GM18870 (cell line): ENCODE measurements around the gene KCNJ11.

ENCODE experiments used
- ATAC-seq: cut with Tn5 transposase; IDR thresholded peaks from one replicate; pipeline ENCODE4 v1.9.1; 2021; ENCODE audit warnings: moderate library complexity; ENCODE audit not compliant: unreplicated experiment

KCNJ11 gene

DNA sequence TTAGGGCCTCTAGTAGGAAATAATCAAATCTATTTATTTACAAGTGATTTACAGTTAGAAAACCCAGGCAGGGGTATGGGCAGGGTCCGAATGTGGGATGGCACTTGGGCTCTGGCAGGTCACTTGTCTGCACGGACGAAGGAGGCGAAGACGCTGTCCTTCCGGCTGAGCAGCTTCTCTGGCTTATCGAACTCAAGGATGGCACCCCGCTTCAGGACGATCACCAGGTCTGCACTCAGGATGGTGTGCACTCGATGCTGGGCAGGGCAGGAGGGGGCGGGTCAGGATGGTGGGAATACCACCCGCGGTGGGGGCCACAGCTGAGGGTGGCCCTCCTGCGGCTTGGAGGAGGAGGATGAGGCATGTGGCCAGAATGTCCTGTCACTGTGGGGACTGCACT is 4.4 kb upstream of the KCNJ11 start:
- no peak for ATAC-seq

DNA sequence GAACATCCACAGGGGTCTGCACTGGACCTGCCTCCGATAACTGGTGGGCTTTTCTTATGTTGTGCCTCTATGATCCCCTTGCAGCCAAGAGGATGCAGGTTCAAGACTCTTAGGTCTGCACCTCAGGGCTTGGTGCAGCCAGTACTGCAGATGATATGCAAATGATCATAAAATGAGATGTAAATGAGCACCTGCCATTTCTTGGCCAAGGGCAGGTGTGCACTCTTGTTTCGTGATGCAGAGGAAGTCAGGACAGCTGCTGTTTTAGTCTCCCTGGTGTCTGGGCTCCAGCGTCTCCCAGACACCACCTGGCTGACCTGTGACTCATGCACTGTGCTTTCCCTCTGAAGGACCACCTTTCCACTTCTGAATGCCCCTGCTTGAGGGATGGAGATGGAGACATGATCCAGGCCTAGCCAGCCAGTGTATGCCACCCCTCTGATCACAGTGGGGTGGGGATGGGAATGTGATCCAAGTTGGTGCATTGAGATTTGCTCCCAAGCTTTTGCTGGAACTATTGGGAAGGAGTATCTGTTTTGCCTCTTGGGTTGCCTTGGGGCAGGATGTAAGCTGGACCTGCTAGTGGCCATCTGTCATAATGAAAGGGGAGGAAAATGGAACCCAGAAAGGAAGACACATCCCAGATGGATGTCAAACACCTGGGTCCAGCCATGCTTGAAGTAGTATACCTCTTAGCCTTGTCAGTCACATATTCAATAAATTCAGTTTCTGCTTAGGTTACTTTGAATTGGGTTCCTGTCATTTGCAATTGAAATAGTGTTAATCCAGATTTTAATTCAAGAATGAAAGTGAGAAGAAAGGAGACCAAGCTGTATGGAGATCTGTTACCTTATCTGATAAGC is 3.3 kb upstream of the KCNJ11 start:
- no peak for ATAC-seq

DNA sequence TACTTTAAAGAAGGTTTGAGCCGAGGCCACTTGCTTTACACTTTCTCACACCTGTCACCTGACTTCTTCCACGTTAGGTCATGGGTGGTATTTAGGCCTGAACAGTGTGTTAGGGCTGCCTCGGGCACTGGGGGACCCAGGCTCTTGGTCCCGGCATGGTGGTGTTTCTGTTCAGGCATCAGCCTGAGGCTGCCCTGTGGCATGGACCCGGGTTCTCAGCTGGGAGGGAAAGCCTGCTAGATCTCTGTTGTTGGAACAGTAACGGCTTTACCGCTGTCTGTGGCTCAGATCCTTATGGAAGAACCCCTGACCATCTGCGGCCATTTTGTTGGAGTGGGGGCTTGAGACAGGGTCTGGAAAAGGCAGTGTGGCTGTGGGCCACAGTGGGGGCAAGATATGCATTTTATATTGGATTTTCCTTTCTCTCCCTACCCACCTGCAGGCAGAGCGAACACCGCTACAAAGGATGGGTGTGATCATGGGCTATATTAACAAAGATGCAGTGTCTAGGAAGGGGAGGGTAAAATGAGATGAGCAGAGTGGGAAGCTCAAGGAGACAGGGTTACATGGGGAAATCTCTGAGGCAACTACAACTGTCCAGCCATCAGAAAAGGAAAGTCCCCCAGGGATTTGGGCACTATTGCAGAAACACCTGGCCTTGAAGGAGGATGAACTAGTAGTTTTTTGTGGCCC is 1.6 kb upstream of the KCNJ11 start:
- no peak for ATAC-seq

DNA sequence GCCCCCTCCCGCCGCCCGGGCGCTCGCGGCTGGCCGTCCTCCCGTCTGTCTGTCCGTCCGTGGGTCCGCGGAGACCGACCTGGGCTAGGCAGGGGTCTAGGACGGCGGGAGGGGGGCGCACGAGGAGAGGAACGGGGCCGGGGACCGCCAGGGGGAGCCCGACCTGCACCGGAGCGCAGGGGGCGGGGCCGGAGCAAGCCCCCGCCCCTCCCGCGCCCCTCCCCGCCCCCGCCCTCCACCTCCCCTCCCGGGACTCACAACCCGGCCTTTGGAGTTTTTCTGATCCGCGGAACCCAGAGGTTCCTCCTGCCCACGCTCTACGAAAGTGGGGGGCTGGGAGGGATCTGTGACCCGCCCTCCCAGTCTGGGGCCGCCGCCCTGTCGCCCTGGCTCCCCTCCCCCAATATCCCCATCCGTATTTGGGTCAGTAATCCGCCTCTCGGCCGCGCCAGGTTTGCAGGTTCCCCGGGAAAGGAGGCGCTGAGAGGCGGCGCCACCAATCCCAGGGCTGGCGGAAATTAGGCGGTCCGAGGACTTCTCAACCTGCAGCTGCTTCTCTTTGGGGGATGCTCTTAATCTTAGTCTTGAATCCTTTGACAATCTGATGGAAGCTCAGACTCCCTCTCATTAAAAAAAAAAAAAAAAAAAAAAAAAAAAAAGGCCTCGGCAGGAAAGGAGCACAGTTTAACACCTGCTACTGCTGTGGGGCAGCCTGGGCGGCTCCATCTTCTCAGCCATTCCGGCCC is 925 bp upstream of the KCNJ11 start:
- ATAC-seq = no peak

DNA sequence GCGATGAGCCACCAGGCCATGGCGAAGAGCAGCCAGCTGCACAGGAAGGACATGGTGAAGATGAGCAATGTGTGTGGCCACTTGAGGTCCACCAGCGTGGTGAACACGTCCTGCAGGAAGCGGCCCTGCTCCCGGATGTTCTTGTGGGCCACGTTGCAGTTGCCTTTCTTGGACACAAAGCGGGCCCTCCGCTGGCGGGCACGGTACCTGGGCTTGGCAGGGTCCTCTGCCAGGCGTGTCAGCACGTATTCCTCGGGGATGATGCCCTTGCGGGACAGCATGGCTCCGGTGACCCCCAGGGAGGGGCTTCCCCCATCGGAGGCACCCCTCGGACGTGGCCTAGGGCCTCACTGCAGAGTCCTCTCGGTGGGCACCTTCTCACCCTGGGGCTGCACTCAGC is 648 bp downstream of the KCNJ11 start:
- no peak for ATAC-seq

GRCh38 chr11:17387254-17387653 is 1.2 kb downstream of the KCNJ11 start:
- no peak for ATAC-seq

DNA sequence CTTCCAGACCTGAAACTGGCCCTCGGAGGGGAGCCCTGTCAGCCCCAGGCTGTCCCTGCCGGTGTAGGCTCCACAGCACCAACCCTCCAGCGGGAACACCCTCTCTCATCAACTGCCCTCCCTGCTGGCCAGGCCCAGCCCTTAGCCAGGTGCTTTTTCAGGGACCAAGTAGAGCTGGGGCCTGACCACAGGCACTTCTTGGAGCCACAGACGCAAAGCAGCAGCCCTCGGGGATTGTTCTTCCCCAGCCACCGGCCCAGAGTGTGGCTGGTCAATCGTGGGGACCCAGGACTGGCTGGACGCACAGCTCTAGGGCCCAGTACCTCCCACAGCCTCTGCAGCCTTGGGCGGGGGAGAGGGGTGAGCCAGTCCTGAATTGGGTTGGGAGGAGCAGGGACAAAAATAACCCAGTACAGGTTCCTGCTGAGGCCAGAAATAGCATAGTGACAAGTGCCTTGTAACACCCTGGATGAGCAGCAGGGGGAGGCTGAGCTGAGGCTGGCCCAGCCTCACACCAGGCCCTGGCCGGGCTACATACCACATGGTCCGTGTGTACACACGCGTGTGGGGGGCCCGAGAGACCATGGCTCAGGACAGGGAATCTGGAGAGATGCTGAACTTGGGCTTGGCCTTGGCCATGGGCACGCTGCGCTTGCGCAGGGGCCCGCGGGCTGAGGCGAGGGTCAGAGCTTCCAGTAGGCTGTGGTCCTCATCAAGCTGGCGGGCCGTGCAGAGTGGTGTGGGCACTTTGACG is 2.0 kb downstream of the KCNJ11 start:
- peak; percentile 51 for ATAC-seq

DNA sequence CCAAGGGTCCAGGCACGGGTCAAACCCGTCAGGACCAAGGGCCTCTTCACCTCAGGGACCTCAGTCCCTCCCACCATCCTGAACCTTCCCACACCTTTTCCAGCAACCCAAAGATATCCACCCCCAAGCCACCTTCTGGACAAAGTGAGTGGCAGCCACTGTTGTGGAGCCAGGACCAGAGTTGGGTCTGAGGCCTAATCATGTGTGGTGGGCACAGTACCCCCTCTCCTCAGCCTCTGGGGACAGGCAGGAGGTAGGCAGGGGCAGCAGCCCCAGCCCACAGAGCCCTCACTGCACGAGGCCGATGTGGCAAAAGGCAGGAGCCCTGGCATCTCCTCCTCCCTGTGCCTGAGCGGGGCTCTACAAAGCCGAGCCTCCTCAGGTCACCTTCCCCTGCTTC is 2.5 kb downstream of the KCNJ11 start:
- ATAC-seq = no peak

- ATAC-seq = no peak
Observed at GRCh38 chr11:17385492-17385891, 3.0 kb downstream of the KCNJ11 start.

GRCh38 chr11:17384002-17384511 is 4.4 kb downstream of the KCNJ11 start:
- ATAC-seq = no peak

DNA sequence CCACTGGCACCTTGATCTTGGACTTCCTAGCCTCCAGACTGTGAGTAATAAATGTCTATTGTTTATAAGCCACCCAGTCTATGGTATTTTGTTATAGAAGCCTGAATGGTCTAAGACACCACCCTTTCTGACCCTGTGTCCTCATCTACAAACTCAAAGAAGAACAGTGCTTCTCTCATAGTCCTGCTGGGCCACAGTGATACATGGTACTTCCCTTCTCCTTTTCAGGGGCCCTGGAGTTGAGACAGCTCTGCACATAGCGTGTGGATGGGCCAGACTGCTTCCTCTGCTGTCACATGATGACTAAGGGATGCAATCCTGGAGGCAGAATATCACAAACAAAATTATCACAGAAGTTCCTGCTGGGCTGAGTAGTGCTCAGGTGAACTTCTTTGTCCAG is 5.0 kb downstream of the KCNJ11 start:
- no peak for ATAC-seq

DNA sequence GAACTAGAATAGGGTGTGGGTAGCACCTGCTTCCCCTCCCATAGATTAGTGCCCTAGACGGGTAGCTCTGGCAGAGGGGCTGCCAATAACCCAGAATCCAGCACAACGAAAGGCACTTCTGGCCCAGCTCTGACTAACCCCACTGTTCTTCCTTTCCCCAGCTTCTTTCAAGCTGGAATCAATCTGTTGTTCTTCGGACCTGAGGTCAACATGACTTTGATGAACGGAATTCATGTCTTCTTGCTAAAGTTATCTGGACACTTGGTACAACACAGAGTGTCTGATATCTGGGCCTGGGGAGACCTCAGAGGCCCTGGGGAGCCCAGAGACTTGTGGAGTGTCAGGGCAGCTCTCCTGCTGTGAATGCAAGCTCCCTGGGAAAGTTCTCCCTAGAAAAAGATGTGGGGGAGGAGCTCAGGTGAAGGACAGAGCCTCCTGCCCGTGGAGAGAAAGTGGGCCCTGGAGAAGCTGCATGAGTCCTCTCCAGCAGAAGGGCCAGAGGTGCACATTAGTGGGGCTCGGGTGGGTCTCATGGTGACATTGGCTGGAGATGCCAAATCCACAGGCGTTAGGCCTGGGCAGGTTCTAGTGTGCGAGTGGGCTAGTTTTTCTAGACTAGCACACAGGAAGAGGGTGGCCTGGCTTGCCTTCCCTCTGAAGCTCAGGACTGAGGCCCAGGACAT is 6.3 kb downstream of the KCNJ11 start:
- ATAC-seq = no peak

GRCh38 chr11:17381156-17381555 is 7.3 kb downstream of the KCNJ11 start:
- no peak for ATAC-seq

- no peak for ATAC-seq
Observed at GRCh38 chr11:17379383-17380180, 8.9 kb downstream of the KCNJ11 start.

- ATAC-seq = no peak
Observed at GRCh38 chr11:17378655-17379054, 9.8 kb downstream of the KCNJ11 start.

DNA sequence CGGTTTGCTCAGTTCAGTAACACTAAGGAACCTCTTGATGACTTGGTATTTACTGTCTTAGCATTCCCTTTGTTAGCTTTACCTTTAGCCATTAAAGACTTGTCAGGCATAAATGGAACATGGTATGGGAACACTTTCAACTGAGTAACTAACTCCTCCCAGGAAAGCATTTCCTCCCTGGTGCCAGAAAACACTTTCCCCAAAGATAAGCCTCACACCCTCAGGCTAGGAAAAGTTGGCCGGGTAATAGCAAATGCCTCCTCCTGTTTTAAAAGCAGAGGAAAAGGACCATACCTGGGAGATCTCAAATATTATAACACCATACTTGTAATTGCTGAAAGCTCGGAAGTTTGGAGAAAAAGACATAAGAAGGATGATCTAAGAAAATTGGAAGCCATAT is 12.0 kb downstream of the KCNJ11 start:
- ATAC-seq = no peak

DNA sequence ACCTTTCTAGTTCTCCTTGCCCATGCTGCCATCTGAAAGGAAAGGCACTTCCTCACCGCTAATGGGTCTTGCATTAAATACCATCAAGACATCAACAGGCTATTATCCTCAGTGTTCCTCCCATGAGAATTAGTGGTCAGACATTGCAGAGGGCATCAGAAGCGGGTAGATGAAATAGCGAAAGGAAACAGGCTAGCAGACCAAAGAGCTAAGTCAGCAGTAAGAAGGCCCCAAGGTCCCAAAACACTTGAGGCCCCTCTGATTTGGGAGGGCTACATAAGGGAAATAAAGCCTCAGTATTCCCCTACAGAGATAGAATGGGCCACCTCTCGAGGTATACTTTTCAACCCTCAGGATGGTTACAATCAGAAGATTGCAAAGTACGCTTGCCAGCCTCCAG is 12.9 kb downstream of the KCNJ11 start:
- no peak for ATAC-seq

DNA sequence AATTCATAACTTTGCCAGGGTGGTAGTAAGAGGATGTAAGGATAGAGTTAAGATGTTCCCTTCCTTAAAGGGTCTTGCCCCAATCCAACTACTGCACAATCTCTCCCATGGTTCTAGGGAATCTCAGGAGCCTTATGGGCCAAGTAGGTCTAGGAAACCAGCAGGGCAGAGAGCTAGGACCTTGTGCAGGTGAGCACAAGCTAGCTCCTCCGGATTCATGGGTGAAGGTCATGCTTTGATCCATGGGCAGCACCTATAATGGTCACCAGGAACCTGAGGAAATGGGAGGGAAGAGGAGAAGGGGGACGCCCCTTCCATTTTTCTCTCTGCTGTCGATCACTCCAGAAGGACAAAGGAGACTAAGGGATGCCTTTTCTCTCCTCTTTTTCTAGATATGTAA is 16.8 kb downstream of the KCNJ11 start:
- no peak for ATAC-seq

- no peak for ATAC-seq
Observed at GRCh38 chr11:17369684-17370243, 18.7 kb downstream of the KCNJ11 start.
